ENCODE results near the gene CD63. TPM values are rescaled to one million over a fixed set of nuclear protein-coding genes. Genes with fewer than 3 reads are reported as not detected.

Gene CD63
- total RNA-seq, 1 experiment from 2014 or later: 581 TPM

DNA sequence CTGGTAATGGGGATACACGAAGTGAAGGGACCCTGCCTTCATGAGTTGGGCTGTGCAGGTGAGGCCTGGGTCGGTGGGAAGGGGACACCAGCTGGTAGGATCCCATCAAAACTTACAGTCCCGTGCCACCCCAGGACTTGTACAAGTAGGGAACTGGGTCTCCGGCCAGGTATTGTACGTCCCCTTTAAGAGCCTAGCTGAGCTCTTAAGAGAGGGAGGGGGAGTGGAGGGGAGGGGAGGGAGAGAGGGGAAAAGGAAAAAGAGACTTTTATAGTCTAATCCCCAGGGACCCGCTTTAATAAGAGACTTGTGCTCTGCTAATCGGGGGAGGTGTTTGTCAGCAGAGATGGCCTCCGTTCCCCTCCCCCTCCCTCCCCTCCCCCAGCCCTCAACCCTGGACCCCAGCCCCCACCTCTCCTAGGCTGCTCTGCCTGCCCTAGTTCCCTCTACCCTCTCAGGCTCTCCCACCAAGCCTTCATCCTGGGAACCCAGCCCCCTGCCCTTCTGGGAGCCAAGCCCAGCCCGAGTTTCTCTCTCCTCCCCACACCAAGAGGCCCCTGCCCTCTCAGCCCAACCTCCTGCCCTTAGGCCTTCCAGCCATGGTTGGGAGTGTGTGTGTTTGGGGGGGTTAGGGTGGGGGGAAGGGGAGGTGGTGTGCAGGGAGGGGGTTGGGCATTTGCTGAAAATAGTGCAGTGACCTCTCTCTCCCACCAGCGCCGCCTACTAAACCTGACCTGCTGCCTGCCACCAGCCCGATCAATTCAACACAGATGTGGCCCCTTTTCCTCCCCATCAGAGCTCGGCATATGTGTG lies 16.8 kb upstream of the CD63 start:
- Histone ChIP-seq H3K9ac (ENCODE audit: extremely low read depth, insufficient read length, low read length) (peak overlapping the region; percentile 31), H3K79me2 (ENCODE audit: insufficient read depth, low read length) (peaks cover 6% of the 10 kb centered on the region; the same call in 1 of the 2 replicates), H3K23me2 (ENCODE audit: insufficient read length, low read depth, low read length, poor library complexity, severe bottlenecking) (peaks cover 29% of the 10 kb centered on the region), H3K4me2 (ENCODE audit: insufficient read depth, insufficient read length, low read length) (peak overlapping the region; percentile 72), H3K23ac (ENCODE audit: insufficient read length, low read depth, low read length) (no peak overlapping the region), H3K79me1 (ENCODE audit: insufficient read depth, low read depth, low read length, poor library complexity, severe bottlenecking) (peaks cover 3% of the 10 kb centered on the region), H3K27ac (ENCODE audit: insufficient read length, low read depth, low read length) (peak overlapping the region; percentile 37), H2AK5ac (ENCODE audit: insufficient read length, low read length) (no peak overlapping the region), H3K18ac (ENCODE audit: insufficient read length, low read depth, low read length) (no peak overlapping the region), H4K20me1 (ENCODE audit: control insufficient read depth, insufficient read depth, insufficient read length) (no peaks in the 10 kb centered on the region), H2BK5ac (ENCODE audit: insufficient read length, low read length) (no peak overlapping the region), H3K9me3 (ENCODE audit: control insufficient read depth, low read depth, low read length) (no peaks in the 10 kb centered on the region), H4K91ac (ENCODE audit: insufficient read length, low read depth, low read length) (no peak overlapping the region), H4K5ac (ENCODE audit: insufficient read length, low read depth, low read length) (no peak overlapping the region), H2BK12ac (ENCODE audit: insufficient read length, low read depth, low read length) (no peak overlapping the region), H4K8ac (replicated peaks; ENCODE audit: insufficient read length, low read depth, low read length) (no peak overlapping the region), H3K4me1 (ENCODE audit: insufficient read depth, low read length) (peaks cover 15% of the 10 kb centered on the region), H3T11ph (ENCODE audit: low read length) (no peak overlapping the region), H3K14ac (ENCODE audit: insufficient read depth, low read length) (no peak overlapping the region), H2BK120ac (ENCODE audit: low read depth, low read length, poor library complexity, severe bottlenecking) (no peak overlapping the region), H2BK20ac (ENCODE audit: low read depth, low read length, poor library complexity, severe bottlenecking) (no peak overlapping the region), H2AFZ (ENCODE audit: low read length) (no peak overlapping the region), H3K56ac (ENCODE audit: insufficient read length, low read depth, low read length) (no peak overlapping the region), H2BK15ac (ENCODE audit: low read depth, low read length) (no peak overlapping the region), H3K4ac (ENCODE audit: low read depth, low read length) (no peak overlapping the region), H3K27me3 (ENCODE audit: insufficient read depth, low read length) (no peaks in the 10 kb centered on the region)
- peak overlapping the region; percentile 96 to 97 for H3K4me3 Mint-ChIP-seq
- TF ChIP-seq CTCF (conservative IDR thresholded peaks at IDR 0.05): peak; percentile 26; the same call in 1 of the 3 replicates
- peak overlapping the region; percentile 89 to 98 (median 95) for H3K27ac Mint-ChIP-seq
- H3K27me3 Mint-ChIP-seq (ENCODE audit: low read depth): peaks cover 8% of the 10 kb centered on the region
- DNase-seq: peak; percentile 90
- H3K36me3 Mint-ChIP-seq (ENCODE audit: insufficient read depth in 1 of 3, low read depth in 3 of 3): peaks cover 23 to 37% (median 35%) of the 10 kb centered on the region in 3 experiments; a peak in 6 of 7 replicates
- WGBS (ENCODE audit: extremely low coverage, insufficient read length, low lambda C conversion rate): no CpG with 5 or more reads among the region's 13 CpGs
- no peaks in the 10 kb centered on the region for H3K9me3 Mint-ChIP-seq
- H3K4me1 Mint-ChIP-seq: peaks cover 61 to 68% of the 10 kb centered on the region in 2 experiments

Measured in H9 (cell line).